ENCODE measurements around the gene PABPN1. TPM values are rescaled to one million over a fixed set of nuclear protein-coding genes. Genes with fewer than 3 reads are reported as not detected.
A peak's percentile ranks its signal among the peaks of the same experiment; 100 is the strongest.

The PABPN1 gene
- total and polyA plus RNA-seq, 2 of the 13 experiments (the other 11 are each of a cell fraction or from before 2014, with no cell fraction given), result 233 to 524 TPM

GRCh38 chr14:23294734-23295561, 26.3 kb upstream of the PABPN1 start (continued):
- TF ChIP-seq LRRFIP1 (CRISPR knock-in tag; conservative IDR thresholded peaks at IDR 0.05), result no peak
- TF ChIP-seq ZNF800 (CRISPR knock-in tag; IDR thresholded peaks at IDR 0.05), result peak; percentile 82
- no peak for TF ChIP-seq MNT (IDR thresholded peaks at IDR 0.05)
- TF ChIP-seq ZFP41 (CRISPR knock-in tag; IDR thresholded peaks at IDR 0.05; ENCODE audit: borderline replicate concordance), result no peak
- TF ChIP-seq ZNF710 (CRISPR knock-in tag; IDR thresholded peaks at IDR 0.05; ENCODE audit: borderline replicate concordance), result no peak
- TF ChIP-seq GPBP1L1 (CRISPR knock-in tag; IDR thresholded peaks at IDR 0.05), result no peak
- TF ChIP-seq HDAC1 (CRISPR knock-in tag; IDR thresholded peaks at IDR 0.05), result 0 out of 2 replicates have a peak, but pooled peaks have one; percentile 32
- TF ChIP-seq SMC3 (IDR thresholded peaks at IDR 0.05; ENCODE audit: low read length), result peak; percentile 86
- TF ChIP-seq ZNF235 (CRISPR knock-in tag; IDR thresholded peaks at IDR 0.05; ENCODE audit: borderline replicate concordance), result no peak
- TF ChIP-seq ZFAT (CRISPR knock-in tag; conservative IDR thresholded peaks at IDR 0.05), result 0 out of 2 replicates have a peak, but pooled peaks have one; percentile 80
- TF ChIP-seq RARA (CRISPR knock-in tag; IDR thresholded peaks at IDR 0.05), result no peak
- TF ChIP-seq TFDP1 (CRISPR knock-in tag; IDR thresholded peaks at IDR 0.05; ENCODE audit: borderline replicate concordance), result no peak
- no peak for TF ChIP-seq SETDB1 (CRISPR knock-in tag; IDR thresholded peaks at IDR 0.05; ENCODE audit: borderline replicate concordance)
- TF ChIP-seq ASH2L (IDR thresholded peaks at IDR 0.05; ENCODE audit: insufficient read length, low read depth, low read length), result peak; percentile 62
